GM21381 (cell line): Measurements from ENCODE around the gene KBTBD8.
A peak's percentile ranks its signal among the peaks of the same experiment; 100 is the strongest.

Experiments used
- ATAC-seq: cut with Tn5 transposase; IDR thresholded peaks from one replicate; pipeline ENCODE4 v1.9.1; 2021; ENCODE audit warnings: mild to moderate bottlenecking, moderate library complexity; ENCODE audit not compliant: unreplicated experiment

Gene KBTBD8

GRCh38 chr3:66996696-66997095, 1.4 kb upstream of the KBTBD8 start:
- ATAC-seq = no peak

- ATAC-seq = no peak
These were observed 471 bp upstream of the KBTBD8 start for GRCh38 chr3:66997560-66998112.

GRCh38 chr3:66998904-66999235, 763 bp downstream of the KBTBD8 start:
- ATAC-seq = no peak

DNA sequence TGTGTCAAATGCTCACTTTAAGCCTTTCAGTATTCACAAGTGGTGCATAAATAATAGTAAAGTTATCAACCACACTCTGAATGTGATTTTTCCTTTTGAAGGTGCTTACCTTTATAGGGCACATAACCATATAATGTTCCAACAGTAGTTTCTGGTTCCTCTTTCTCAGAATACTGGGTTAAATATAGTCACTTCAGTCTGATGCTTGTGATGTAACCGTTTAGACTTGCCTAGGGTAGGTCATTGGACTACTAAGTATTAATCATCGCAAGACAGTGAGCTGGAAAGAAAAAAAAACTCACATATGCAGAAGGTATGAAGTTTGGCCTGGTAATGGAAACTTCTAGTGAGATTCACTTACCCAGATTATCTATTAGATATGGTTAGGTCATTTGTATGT, 1.9 kb downstream of the KBTBD8 start:
- ATAC-seq = peak; percentile 41

DNA sequence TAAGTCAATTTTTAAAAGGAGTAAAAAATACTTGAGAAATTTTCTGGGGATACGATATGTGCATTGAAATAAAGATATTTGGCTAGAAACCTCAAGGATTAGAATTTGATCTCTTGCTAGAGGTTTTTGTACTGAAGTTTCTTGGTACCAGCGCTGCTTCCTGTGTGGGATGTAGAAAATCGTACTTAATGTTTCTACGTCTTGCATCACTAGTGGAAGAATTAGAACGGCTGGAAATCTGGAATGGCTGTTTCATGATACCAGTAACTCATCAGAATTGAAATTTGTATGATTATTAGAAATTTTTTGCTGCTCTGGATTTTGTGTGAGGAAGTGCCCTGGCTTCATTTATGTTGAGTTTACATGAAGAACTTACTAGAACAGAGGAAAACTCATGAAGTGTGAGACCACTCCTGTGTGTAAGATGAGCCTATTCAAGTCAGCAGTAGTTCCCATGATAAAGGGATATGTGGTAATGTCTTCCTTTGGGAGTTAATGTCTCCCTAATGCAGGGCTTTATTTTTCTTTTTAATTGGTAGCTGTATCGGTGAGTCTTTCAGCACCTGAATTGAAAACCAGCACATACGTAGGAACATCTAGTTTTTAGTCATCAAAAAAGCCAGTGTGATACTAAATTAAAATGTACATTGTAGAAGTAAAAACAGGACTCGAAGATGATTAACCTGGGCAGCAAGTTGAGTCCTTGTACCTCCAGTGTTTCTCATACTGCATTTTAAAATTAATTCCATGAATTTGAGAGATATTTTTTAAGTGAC, 3.2 kb downstream of the KBTBD8 start:
- no peak for ATAC-seq

GRCh38 chr3:67005974-67006373, 7.9 kb downstream of the KBTBD8 start:
- ATAC-seq = no peak

GRCh38 chr3:67006460-67006859, 8.4 kb downstream of the KBTBD8 start:
- ATAC-seq = no peak

- ATAC-seq = no peak
These were observed 10.3 kb downstream of the KBTBD8 start for GRCh38 chr3:67008388-67008787.

- ATAC-seq = no peak
These were observed 11.6 kb downstream of the KBTBD8 start for GRCh38 chr3:67009716-67010115.

DNA sequence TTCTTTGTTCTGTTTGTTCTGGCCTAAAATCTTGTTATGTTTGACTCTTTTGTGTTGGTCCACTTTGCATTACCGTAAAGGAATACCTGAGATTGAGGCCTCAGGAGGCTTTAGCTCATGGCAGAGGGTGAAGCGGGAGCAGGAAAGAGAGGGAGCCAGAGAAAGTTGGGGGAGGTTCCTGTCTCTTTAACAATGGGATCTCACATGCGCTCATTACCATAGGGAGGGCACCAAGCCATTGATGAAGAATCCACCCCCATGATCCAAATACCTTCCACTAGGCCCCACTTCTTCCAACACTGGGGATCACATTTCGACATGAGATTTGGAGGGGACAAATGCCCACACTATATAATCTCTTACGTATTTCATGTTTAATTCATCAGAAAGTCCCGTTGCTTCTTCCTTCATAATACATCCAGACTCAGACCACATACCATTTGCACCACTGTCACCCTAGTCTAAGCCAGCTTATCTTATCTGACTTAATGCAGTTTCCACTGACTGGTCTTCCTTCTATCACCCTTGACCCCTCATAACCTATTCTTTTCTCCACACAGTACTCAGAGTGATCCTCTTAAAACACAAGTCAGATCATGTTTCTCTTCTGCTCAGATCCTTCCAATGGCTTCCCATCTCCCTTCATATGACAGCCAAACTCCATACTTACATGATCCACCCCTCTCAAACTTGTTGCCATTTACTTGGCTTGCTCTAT, 13.5 kb downstream of the KBTBD8 start:
- no peak for ATAC-seq

DNA sequence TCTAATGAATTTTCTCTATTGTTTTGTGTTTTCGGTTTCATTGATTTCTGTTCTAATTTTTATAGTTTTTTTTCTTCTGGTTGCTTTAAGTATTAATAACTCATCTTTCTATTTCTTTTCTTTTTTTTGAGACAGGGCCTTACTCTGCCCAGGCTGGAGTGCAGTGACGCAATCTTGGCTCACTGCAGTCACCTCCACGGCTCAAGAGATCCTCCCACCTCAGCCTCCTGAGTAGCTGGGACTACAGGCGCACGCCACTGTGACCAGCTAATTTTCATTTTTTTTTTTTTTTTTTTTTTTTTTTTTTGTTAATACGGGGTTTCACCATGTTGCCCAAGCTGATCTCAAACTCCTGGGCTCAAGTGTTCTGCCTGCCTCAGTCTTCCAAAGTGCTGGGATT, 14.5 kb downstream of the KBTBD8 start:
- no peak for ATAC-seq

- ATAC-seq = no peak
These were observed 17.8 kb downstream of the KBTBD8 start for GRCh38 chr3:67015702-67016484.

DNA sequence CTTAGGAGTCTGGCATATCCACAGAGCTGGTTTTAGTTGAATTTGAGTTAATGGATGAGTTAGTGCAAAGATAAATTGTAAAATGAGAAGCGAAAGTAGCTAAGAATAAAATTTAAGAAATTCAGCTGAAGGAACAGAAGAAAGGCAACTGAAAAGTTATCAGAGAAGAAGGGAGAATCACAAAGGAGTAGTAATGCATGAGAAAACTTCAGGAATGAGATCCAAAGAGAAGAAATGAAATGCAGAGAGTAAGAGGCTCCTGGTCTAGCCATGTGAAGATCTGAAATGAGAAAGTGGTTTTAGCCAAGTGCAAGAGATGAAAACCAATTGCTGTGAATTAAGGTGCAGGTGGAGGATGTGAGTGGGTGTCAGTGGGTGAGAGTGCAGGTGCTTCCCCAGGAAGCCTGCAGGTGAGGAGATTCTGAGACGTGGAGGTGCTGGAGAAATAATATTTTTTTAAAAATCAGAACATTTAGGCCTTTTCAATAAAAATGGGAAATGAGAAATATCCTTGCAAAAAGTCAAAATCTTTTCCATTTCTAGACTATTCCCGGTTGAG, 18.5 kb downstream of the KBTBD8 start:
- peak; percentile 40 for ATAC-seq

DNA sequence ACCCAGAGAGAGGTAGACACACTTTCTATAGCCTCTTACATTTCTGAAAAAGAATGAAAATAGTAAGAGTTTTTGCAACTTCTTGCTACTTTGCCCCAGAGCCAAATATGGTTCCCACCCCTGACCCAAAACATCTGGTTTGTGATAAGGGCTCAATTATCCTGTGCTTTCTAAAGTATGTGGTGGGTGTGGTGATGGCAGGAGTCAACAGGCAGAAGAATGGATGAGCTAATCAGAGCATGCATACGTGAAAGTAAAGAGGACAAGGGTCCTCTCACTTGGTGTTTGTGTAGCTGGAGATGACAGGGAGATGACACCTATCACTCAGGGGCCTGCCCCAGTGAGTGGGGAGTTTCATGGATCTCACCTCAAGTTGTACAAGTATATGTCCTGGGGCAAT, 19.1 kb downstream of the KBTBD8 start:
- ATAC-seq = peak; percentile 11

- ATAC-seq = no peak
These were observed 20.1 kb downstream of the KBTBD8 start for GRCh38 chr3:67018105-67018788.

GRCh38 chr3:67018789-67019526, 20.9 kb downstream of the KBTBD8 start:
- ATAC-seq = peak; percentile 44

- no peak for ATAC-seq
These were observed 30.1 kb downstream of the KBTBD8 start for GRCh38 chr3:67028001-67028784.

GRCh38 chr3:67030785-67031740, 33.0 kb downstream of the KBTBD8 start:
- peak; percentile 71 for ATAC-seq
